HG03025 (cell line): Measurements from ENCODE around the gene ZBED4.

Source experiments
- ATAC-seq: cut with Tn5 transposase; IDR thresholded peaks from one replicate; pipeline ENCODE4 v1.9.1; 2021; ENCODE audit warnings: mild to moderate bottlenecking, moderate library complexity; ENCODE audit not compliant: unreplicated experiment, low FRiP score

Gene ZBED4

GRCh38 chr22:49853981-49854831, 562 bp downstream of the ZBED4 start:
- ATAC-seq = peak; percentile 1

- ATAC-seq = no peak
Measured at GRCh38 chr22:49855251-49855911, 1.7 kb downstream of the ZBED4 start.

GRCh38 chr22:49856343-49856742, 2.7 kb downstream of the ZBED4 start:
- no peak for ATAC-seq

GRCh38 chr22:49856766-49857618, 3.3 kb downstream of the ZBED4 start:
- ATAC-seq = no peak

- ATAC-seq = no peak
Measured at GRCh38 chr22:49858827-49859226, 5.2 kb downstream of the ZBED4 start.

GRCh38 chr22:49861642-49862495, 8.2 kb downstream of the ZBED4 start:
- ATAC-seq = no peak

GRCh38 chr22:49862496-49862776, 8.8 kb downstream of the ZBED4 start:
- no peak for ATAC-seq

- ATAC-seq = no peak
Measured at GRCh38 chr22:49863931-49864330, 10.3 kb downstream of the ZBED4 start.

GRCh38 chr22:49865156-49865555, 11.5 kb downstream of the ZBED4 start:
- ATAC-seq = no peak

DNA sequence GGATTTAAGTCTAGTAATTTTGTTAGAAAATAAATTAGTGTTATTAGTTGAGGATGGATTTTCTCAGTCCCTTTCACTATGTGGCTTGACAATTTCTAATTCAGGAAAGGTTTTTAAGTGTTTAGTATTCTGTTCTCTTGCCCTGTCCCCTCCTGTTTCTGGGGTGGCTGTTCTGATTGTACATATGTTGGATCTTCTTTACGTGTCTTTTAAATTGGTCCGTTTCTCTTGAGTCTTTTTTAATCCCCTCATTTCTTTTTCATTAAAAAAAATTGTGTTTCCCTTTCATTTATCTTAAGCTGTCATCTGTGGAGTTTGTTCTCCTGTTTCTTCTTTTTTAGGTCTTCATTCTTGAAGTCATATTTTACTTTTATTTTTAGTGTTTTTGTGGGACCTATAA, 12.5 kb downstream of the ZBED4 start:
- ATAC-seq = no peak

DNA sequence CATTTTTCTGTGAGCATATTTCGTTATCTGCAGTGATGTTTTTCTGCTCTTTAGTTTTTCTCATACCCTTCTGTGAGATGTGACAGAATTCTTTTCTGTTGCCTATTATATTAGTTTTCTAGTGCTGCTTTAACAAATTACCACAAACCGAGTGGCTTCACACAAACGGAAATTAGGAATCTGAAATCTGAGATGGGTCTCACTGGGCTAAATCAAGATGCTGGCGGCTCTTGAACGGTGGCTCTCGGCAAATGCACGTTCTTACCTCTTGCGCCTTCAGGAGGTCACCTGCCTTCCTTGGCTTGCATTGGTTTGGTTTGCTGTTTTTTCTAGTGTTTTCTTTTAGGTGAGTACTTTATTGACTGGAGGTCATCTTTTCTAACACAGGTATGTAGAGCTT, 13.0 kb downstream of the ZBED4 start:
- no peak for ATAC-seq

- no peak for ATAC-seq
Measured at GRCh38 chr22:49867303-49868265, 13.9 kb downstream of the ZBED4 start.

- no peak for ATAC-seq
Measured at GRCh38 chr22:49869086-49869830, 15.6 kb downstream of the ZBED4 start.

DNA sequence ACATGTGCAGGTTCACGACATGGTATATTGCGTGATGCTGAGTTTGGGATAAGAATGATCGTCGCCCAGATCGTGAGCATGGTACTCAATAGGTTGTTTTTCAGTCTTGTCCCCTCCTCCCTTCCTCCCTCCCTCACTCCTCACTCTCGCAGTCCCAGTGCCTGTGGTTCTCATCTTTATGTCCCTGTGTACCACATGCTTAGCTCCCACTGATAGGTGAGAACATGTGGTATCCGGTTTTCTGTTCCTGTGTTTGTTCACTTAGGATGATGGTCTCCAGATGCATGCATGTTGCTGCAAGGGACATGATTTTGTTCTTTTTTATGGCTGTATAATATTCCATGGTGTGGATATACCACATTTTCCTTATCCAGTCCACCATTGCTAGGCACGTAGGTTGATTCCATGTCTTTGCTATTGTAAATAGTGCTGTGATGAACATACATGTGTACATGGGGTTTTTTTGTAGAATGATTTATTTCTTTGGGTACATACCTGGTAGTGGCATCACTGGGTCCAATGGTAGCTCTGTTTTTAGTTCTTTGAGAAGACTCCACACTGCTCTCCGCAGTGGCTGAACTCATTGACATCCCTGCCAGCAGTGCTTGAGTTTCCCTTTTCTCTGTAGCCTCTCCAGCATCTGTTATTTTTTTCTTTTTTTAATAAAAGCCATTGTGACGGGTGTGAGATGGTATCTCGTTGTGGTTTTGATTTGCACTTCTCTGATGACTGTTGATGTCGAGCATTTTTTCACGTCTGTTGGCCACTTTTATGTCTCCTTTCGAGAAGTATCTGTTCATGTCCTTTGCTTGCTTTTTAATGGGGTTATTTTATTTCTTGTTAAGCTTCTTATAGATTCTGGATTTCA, 16.4 kb downstream of the ZBED4 start:
- no peak for ATAC-seq

- ATAC-seq = no peak
Measured at GRCh38 chr22:49871482-49871881, 17.8 kb downstream of the ZBED4 start.

DNA sequence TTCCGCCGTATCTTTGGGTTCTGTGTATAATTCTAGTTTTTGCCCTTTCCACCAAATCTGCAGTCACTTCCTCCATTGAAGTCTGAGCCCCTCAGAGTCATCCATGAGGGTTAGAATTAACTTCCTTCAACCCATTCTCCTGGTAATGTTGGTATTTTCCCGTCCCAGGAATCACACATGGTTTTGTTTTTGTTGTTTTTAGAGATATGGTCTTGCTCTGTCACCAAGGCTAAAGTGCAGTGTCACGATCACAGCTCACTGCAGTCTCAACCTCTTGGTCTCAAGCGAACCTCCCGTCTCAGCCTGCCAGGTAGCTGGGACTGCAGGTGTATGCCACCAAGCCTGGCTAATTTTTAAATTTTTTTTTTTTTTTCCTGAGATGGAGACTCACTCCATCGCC, 18.7 kb downstream of the ZBED4 start:
- ATAC-seq = no peak

GRCh38 chr22:49873228-49873940, 19.7 kb downstream of the ZBED4 start:
- no peak for ATAC-seq
